Endodermal cell (in vitro differentiated cells): ENCODE data around the gene DHX34. TPM values are rescaled to one million over a fixed set of nuclear protein-coding genes. Genes with fewer than 3 reads are reported as not detected.
"Not testable (repeated sequence)": the region's sequence is repeated elsewhere in the genome, so short reads cannot be mapped to it uniquely, and the experiment has no call there.

ENCODE experiments used
- DNase-seq: peaks from one replicate; pipeline ENCODE4 v3.0.0-alpha.2; 2017
- H3K27ac ChIP-seq: 2 replicates; pipeline ENCODE4 v1.5.1; 2013; ENCODE audit warnings: mild to moderate bottlenecking, low read depth, low read length, moderate library complexity
- H3K27me3 ChIP-seq: 2 replicates; pipeline ENCODE4 v1.6.1; 2013; ENCODE audit warnings: mild to moderate bottlenecking, low read length, moderate library complexity; ENCODE audit not compliant: insufficient read depth, control insufficient read depth, poor library complexity, severe bottlenecking
- H3K36me3 ChIP-seq: 2 replicates; pipeline ENCODE4 v1.7.0; 2013; ENCODE audit warnings: mild to moderate bottlenecking, low read length, moderate library complexity; ENCODE audit not compliant: control insufficient read depth, insufficient read depth
- H3K4me1 ChIP-seq: one replicate; pipeline ENCODE4 v1.7.0; 2013; ENCODE audit warnings: low read length; ENCODE audit not compliant: control insufficient read depth, insufficient read depth
- H3K4me3 ChIP-seq: 2 replicates; pipeline ENCODE4 v1.5.1; 2013; ENCODE audit warnings: mild to moderate bottlenecking, low read length, moderate library complexity
- H3K9ac ChIP-seq: 2 replicates; pipeline ENCODE4 v1.6.1; 2013; ENCODE audit warnings: mild to moderate bottlenecking, low read length, moderate library complexity; ENCODE audit not compliant: poor library complexity, severe bottlenecking; ENCODE audit errors: extremely low read depth
- H3K9me3 ChIP-seq: 2 replicates; pipeline ENCODE4 v1.6.1; 2013; ENCODE audit warnings: mild to moderate bottlenecking, low read length, moderate library complexity; ENCODE audit not compliant: control insufficient read depth
- H3K27ac Mint-ChIP-seq: 2 replicates; pipeline ENCODE4 v1.8.0; 2020; ENCODE audit warnings: mixed read lengths
- H3K27me3 Mint-ChIP-seq: 2 replicates; pipeline ENCODE4 v1.8.0; 2021; ENCODE audit warnings: mild to moderate bottlenecking, mixed read lengths; ENCODE audit not compliant: insufficient read depth
- H3K36me3 Mint-ChIP-seq: 2 replicates; pipeline ENCODE4 v1.8.0; 2020; ENCODE audit warnings: low read depth, mixed read lengths
- H3K4me1 Mint-ChIP-seq: 2 replicates; pipeline ENCODE4 v1.8.0; 2020; ENCODE audit warnings: mixed read lengths
- H3K4me3 Mint-ChIP-seq: 2 replicates; pipeline ENCODE4 v1.8.0; 2020; ENCODE audit warnings: mild to moderate bottlenecking, moderate library complexity, mixed read lengths
- H3K9me3 Mint-ChIP-seq: 2 replicates; pipeline ENCODE4 v1.8.0; 2020; ENCODE audit warnings: mild to moderate bottlenecking, mixed read lengths
- WGBS, 2 experiments: methylation state at CpG; one replicate each; pipeline versions ENCODE4 v1.1.5 to v1.1.7; 2013; ENCODE audit warnings: missing lambda C conversion rate in 2 of 2, mixed read lengths in 1 of 2; ENCODE audit not compliant: insufficient coverage in 1 of 2, insufficient read length in 1 of 2; 5-methylcytosine and 5-hydroxymethylcytosine counted together
- long read RNA-seq, 4 experiments: library from polyadenylated mRNA in 2 of 4; library from RNA in 1 of 4; library from capped mRNA in 1 of 4; stranded (forward) in 3 of 4; unstranded in 1 of 4; transcript quantifications; one replicate each; pipeline ENCODE4 v2.0.0, GENCODE V29; 2020 to 2021; ENCODE audit warnings: inconsistent platforms in 1 of 4
- polyA plus RNA-seq, 2 experiments: library from polyadenylated mRNA; stranded (reverse); fragments of 50-300 nt; gene quantifications; one replicate each; pipeline ENCODE4 v1.2.3, GENCODE V29; 2013
- total RNA-seq, 2 donors: library from RNA; stranded (reverse); fragmentation: NEBNext Ultra II Directional in 1 of 2; extraction: Animal tissue kit (Norgen Biotek cat#: 25700) in 1 of 2; gene quantifications; 2 replicates in 1 of 2; 3 replicates in 1 of 2; pipeline ENCODE4 v1.2.1, GENCODE V29; 2021
- TF ChIP-seq, protein P1 (sequence below): fragments of 200-600 bp; sonication (generic); conservative IDR thresholded peaks from 2 replicates; pipeline ENCODE4 v1.5.0; 2021; ENCODE audit warnings: antibody characterized with exemption, mild to moderate bottlenecking

DHX34 gene, protein sequence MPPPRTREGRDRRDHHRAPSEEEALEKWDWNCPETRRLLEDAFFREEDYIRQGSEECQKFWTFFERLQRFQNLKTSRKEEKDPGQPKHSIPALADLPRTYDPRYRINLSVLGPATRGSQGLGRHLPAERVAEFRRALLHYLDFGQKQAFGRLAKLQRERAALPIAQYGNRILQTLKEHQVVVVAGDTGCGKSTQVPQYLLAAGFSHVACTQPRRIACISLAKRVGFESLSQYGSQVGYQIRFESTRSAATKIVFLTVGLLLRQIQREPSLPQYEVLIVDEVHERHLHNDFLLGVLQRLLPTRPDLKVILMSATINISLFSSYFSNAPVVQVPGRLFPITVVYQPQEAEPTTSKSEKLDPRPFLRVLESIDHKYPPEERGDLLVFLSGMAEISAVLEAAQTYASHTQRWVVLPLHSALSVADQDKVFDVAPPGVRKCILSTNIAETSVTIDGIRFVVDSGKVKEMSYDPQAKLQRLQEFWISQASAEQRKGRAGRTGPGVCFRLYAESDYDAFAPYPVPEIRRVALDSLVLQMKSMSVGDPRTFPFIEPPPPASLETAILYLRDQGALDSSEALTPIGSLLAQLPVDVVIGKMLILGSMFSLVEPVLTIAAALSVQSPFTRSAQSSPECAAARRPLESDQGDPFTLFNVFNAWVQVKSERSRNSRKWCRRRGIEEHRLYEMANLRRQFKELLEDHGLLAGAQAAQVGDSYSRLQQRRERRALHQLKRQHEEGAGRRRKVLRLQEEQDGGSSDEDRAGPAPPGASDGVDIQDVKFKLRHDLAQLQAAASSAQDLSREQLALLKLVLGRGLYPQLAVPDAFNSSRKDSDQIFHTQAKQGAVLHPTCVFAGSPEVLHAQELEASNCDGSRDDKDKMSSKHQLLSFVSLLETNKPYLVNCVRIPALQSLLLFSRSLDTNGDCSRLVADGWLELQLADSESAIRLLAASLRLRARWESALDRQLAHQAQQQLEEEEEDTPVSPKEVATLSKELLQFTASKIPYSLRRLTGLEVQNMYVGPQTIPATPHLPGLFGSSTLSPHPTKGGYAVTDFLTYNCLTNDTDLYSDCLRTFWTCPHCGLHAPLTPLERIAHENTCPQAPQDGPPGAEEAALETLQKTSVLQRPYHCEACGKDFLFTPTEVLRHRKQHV
- total RNA-seq = 10 to 100 TPM; 36.9 to 43.9 TPM
- polyA plus RNA-seq (2013, experiment 1 of 2) = 18.1 TPM
- polyA plus RNA-seq (2013, experiment 2 of 2) = 16.1 TPM
- long read RNA-seq, experiment 1, partial matches to known transcripts = 6 of 10 reads
- long read RNA-seq, experiment 1, other reads (novel, unspliced or antisense) = 4 of 10 reads
- long read RNA-seq, experiment 2, full-length matches to known transcripts = 9 of 58 reads
- long read RNA-seq, experiment 2, partial matches to known transcripts = 23 of 58 reads
- long read RNA-seq, experiment 2, other reads (novel, unspliced or antisense) = 26 of 58 reads
- long read RNA-seq, experiment 3, full-length matches to known transcripts = 45 of 131 reads
- long read RNA-seq, experiment 3, partial matches to known transcripts = 60 of 131 reads
- long read RNA-seq, experiment 3, other reads (novel, unspliced or antisense) = 26 of 131 reads
- long read RNA-seq, experiment 4, partial matches to known transcripts = 0 of 7 reads
- long read RNA-seq, experiment 4, other reads (novel, unspliced or antisense) = 7 of 7 reads

DNA sequence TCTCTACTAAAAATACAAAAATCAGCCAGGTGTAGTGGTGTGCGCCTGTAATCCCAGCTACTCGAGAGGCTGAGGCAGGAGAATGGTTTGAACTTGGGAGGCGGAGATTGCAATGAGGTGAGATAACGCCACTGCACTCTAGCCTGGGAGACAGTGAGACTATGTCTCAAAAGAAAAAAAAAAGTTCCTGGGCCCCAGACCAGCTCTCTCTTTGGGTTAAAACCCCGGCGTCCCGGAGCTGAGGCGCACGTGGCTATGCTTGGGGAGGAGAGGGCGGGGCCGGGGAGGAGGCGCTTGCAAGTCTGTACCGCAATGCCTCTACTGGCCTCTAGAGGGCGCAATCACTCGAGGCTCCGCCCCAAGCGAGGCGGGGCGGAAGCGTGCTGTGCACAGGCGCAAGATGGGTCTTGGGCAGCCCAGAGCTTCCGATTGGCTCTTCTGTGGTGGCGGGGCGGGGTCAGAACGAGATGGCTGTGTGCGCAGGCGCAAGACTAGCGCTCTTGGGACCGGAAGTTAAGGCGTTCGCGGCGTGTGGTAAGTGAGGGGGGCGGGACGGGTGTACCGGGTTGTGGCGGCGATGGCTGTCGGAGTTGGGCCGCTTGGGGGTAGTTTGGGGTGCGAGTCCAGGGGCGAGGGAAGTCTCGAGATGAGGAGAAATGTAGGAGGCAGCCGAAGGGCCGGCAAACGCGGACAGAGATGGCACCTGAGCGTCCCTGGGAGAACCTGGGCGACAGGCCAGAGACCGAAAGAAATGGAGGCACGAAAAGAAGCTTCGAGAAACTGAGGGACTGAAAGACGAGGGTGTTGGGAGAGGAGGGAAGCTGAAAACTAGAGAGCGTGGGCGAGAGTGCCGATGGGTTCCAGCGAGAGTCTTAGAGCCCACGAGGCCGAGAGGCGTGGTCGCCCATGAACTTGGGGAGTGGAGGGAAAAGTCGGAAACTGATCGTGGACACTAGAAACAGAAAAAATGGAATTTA, at the start of gene DHX34:
DHX34 (plus strand) TSS at position 497 of the 977 bp plus-strand sequence. CDS start 3,716 bp downstream, outside the sequence.
- peak within 1 kb of the TSS; percentile 78 for H3K9ac ChIP-seq
- no peaks in the 10 kb centered on the region for H3K4me1 ChIP-seq
- whole genome bisulfite sequencing, 2 experiments = 5 to 6% methylated on average over 53 to 63 of the region's 63 CpGs
- no peaks in the 10 kb centered on the region for H3K27me3 ChIP-seq
- DNase-seq = peak; percentile 99
- TF ChIP-seq, protein P1, sequence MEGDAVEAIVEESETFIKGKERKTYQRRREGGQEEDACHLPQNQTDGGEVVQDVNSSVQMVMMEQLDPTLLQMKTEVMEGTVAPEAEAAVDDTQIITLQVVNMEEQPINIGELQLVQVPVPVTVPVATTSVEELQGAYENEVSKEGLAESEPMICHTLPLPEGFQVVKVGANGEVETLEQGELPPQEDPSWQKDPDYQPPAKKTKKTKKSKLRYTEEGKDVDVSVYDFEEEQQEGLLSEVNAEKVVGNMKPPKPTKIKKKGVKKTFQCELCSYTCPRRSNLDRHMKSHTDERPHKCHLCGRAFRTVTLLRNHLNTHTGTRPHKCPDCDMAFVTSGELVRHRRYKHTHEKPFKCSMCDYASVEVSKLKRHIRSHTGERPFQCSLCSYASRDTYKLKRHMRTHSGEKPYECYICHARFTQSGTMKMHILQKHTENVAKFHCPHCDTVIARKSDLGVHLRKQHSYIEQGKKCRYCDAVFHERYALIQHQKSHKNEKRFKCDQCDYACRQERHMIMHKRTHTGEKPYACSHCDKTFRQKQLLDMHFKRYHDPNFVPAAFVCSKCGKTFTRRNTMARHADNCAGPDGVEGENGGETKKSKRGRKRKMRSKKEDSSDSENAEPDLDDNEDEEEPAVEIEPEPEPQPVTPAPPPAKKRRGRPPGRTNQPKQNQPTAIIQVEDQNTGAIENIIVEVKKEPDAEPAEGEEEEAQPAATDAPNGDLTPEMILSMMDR = peak; percentile 98
- Mint-ChIP-seq H3K27ac (peak within 1 kb of the TSS; percentile 95), H3K9me3 (peaks cover 3% of the 10 kb centered on the region), H3K36me3 (peaks cover 34% of the 10 kb centered on the region), H3K4me3 (peak within 1 kb of the TSS; percentile 95), H3K27me3 (peaks cover 3% of the 10 kb centered on the region), H3K4me1 (peaks cover 15% of the 10 kb centered on the region)
- no peaks in the 10 kb centered on the region for H3K9me3 ChIP-seq
- no peak within 1 kb of the TSS for H3K27ac ChIP-seq
- peaks cover 30% of the 10 kb centered on the region for H3K36me3 ChIP-seq
- peak within 1 kb of the TSS; percentile 100 for H3K4me3 ChIP-seq

DNA sequence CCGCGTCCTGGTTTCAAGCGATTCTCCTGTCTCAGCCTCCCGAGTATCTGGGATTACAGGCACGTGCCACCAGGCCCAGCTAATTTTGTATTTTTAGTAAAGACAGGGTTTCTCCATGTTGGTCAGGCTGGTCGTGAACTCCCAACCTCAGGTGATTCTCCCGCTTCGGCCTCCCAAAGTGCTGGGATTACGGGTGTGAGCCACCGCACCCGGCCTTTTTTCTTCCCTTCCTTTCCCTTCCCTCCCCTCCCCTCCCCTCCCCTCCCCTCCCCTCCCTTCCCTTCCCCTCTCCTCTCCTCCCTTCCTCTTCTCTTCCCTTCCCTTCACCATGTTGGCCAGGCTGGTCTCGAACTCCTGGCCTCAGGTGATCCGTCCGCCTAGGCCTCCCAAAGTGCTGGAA, 48.2 kb upstream of the DHX34 start:
- not testable (repeated sequence) for H3K4me1 Mint-ChIP-seq, H3K36me3 ChIP-seq, H3K27ac ChIP-seq, H3K27me3 Mint-ChIP-seq, H3K9me3 ChIP-seq, H3K36me3 Mint-ChIP-seq, H3K9me3 Mint-ChIP-seq, H3K4me3 Mint-ChIP-seq, H3K9ac ChIP-seq, H3K4me3 ChIP-seq, H3K27me3 ChIP-seq, DNase-seq, H3K27ac Mint-ChIP-seq, H3K4me1 ChIP-seq
- WGBS, 2 experiments = 97 to 98% methylated on average over 7 to 11 of the region's 14 CpGs

DNA sequence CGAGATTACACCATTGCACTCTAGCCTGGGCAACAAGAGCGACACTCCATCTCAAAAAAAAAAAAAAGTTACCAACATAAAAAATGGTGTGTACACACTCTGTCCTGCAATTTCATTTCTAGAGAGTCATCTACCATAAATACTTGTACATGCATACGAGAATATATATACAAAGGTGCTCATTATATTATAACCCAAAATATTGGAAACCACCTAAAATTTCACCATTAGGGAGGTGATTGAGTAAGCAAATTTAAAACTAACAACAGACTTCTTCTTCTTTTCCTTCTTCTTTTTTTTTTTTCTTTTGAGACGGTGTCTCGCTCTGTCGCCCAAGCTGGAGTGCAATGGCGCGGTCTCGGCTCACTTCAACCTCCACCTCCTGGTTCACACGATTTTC, 46.9 kb upstream of the DHX34 start:
- no peaks in the 10 kb centered on the region for H3K9me3 ChIP-seq
- no peak overlapping the region for H3K27ac Mint-ChIP-seq
- H3K4me3 Mint-ChIP-seq = no peak overlapping the region
- TF ChIP-seq, protein P1 = no peak
- H3K9me3 Mint-ChIP-seq = no peaks in the 10 kb centered on the region
- no peak overlapping the region for H3K27ac ChIP-seq
- H3K4me3 ChIP-seq = no peak overlapping the region
- peaks cover 2% of the 10 kb centered on the region for H3K4me1 Mint-ChIP-seq
- H3K4me1 ChIP-seq = no peaks in the 10 kb centered on the region
- no peaks in the 10 kb centered on the region for H3K27me3 Mint-ChIP-seq
- no peak overlapping the region for H3K9ac ChIP-seq
- no peak for DNase-seq
- H3K36me3 ChIP-seq = no peaks in the 10 kb centered on the region
- WGBS, 2 experiments = 92% methylated on average over 9 to 10 of the region's 10 CpGs
- no peaks in the 10 kb centered on the region for H3K27me3 ChIP-seq
- no peaks in the 10 kb centered on the region for H3K36me3 Mint-ChIP-seq
